Caco-2 (cell line): Measurements from ENCODE around the gene ZNF804B. TPM values are rescaled to one million over a fixed set of nuclear protein-coding genes. Genes with fewer than 3 reads are reported as not detected.
A peak's percentile ranks its signal among the peaks of the same experiment; 100 is the strongest.

Experiments used
- BruUV-seq: library from RNA; stranded (reverse); fragments of 400-500 nt; replicated peaks from 2 replicates; lab custom pipeline; 2021; lab: Mats Ljungman, UMichigan
- CTCF ChIA-PET: fragments of 300-600 bp; sonication (Branson Sonifier 250); formaldehyde crosslinking; loops from one replicate; lab custom pipeline; 2022; ENCODE audit warnings: antibody characterized with exemption; lab: Charles Lee
- POLR2A ChIA-PET: fragments of 300-600 bp; sonication (Branson Sonifier 250); formaldehyde crosslinking; loops from one replicate; lab custom pipeline; 2022; ENCODE audit warnings: antibody characterized with exemption; lab: Charles Lee
- DNase-seq, 2 experiments: peaks; one replicate each; pipeline versions ENCODE4 v3.0.0 to v3.0.0-alpha.2; 2020 to 2022
- H3K27me3 ChIP-seq: replicated peaks from 2 replicates; pipeline ENCODE4 v1.6.0; 2011; ENCODE audit warnings: low read length; ENCODE audit not compliant: control insufficient read depth, insufficient read depth
- H3K36me3 ChIP-seq: 2 replicates; pipeline ENCODE4 v1.5.1; 2011; ENCODE audit warnings: low read length; ENCODE audit not compliant: control insufficient read depth, insufficient read depth
- H3K4me1 ChIP-seq: fragments of 250-450 bp; sonication (Bioruptor Pico); 2 replicates; pipeline ENCODE4 v1.5.1; 2020; ENCODE audit warnings: mild to moderate bottlenecking
- H3K4me3 ChIP-seq: 2 replicates; pipeline ENCODE4 v1.5.1; 2011; ENCODE audit warnings: low read depth, mild to moderate bottlenecking, control low read depth, low read length
- H3K9me3 ChIP-seq: fragments of 250-450 bp; sonication (Bioruptor Pico); 2 replicates; pipeline ENCODE4 v1.5.1; 2020; ENCODE audit warnings: mild to moderate bottlenecking, moderate library complexity
- H3K27ac Mint-ChIP-seq: one replicate; pipeline ENCODE4 v1.8.0; 2022; ENCODE audit warnings: mixed read lengths; ENCODE audit not compliant: unreplicated experiment
- H3K27me3 Mint-ChIP-seq: one replicate; pipeline ENCODE4 v1.8.0; 2022; ENCODE audit warnings: mixed read lengths; ENCODE audit not compliant: insufficient read depth, unreplicated experiment
- H3K36me3 Mint-ChIP-seq: one replicate; pipeline ENCODE4 v1.8.0; 2022; ENCODE audit warnings: mild to moderate bottlenecking, mixed read lengths; ENCODE audit not compliant: insufficient read depth, unreplicated experiment
- H3K4me1 Mint-ChIP-seq: one replicate; pipeline ENCODE4 v1.8.0; 2022; ENCODE audit warnings: low read depth, mixed read lengths; ENCODE audit not compliant: unreplicated experiment
- H3K4me3 Mint-ChIP-seq: one replicate; pipeline ENCODE4 v1.8.0; 2022; ENCODE audit warnings: mild to moderate bottlenecking, moderate library complexity, mixed read lengths; ENCODE audit not compliant: unreplicated experiment
- H3K9me3 Mint-ChIP-seq: one replicate; pipeline ENCODE4 v1.8.0; 2022; ENCODE audit warnings: mixed read lengths; ENCODE audit not compliant: unreplicated experiment
- CTCF ChIP-seq, 2 experiments: fragments of 200-600 bp in 1 of 2; IDR thresholded peaks; 1 replicate in 1 of 2; 2 replicates in 1 of 2; pipeline versions ENCODE4 v1.5.1 to v1.8.0; 2011 to 2022; ENCODE audit warnings: antibody characterized with exemption in 1 of 2, control low read depth in 1 of 2, inconsistent platforms in 1 of 2, low read depth in 1 of 2, low read length in 1 of 2, mild to moderate bottlenecking in 1 of 2, moderate library complexity in 1 of 2; ENCODE audit not compliant: insufficient read depth in 1 of 2, severe bottlenecking in 1 of 2, unreplicated experiment in 1 of 2
- intact Hi-C: fragments of 100-400 bp; cut with micrococcal nuclease; formaldehyde crosslinking; loops from one replicate; pipeline ENCODE4 v1.10.0; 2022; ENCODE audit not compliant: unreplicated experiment
- total RNA-seq: library from RNA; stranded (reverse); gene quantifications from 2 replicates; pipeline ENCODE4 v1.2.3, GENCODE V29; 2022

The ZNF804B gene
- total RNA-seq, 1 experiment from 2014 or later, result not detected

DNA sequence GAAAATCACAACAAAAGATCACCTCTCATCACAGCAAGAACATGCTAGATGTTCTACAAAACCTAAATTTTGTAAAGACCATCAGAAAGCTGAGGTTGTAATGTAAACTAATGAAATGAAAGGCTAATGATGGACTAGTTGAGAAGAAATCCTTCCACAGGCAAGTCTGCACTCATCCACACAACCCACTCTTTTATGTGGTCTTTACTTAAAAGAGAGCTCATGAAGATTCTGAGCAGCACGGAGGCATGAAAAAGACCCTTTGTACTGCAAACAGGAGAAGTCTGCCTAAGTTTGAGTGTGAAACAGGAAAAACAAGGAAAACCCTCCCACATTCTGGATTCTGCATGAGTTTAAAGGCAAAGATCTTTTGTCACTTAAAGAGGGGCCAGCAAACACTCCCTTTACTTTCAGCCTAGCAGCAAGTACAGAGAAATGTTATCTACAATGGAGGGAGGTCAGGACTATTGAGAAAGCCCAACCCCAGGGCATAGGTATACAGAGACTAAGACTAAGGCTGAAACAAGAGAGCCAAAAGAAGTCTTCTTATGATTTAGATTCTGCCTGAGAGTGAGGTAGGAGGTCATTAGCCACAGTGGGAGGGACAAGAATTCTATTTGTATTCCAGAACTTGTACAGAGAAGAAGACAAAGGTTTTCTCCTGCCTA is 557.2 kb downstream of the ZNF804B start:
- no TSS peak for BruUV-seq
- ChIA-PET CTCF (no interaction called here), POLR2A (no interaction called here)
- no peak overlapping the region for H3K27ac Mint-ChIP-seq
- no peaks in the 10 kb centered on the region for H3K36me3 ChIP-seq
- intact Hi-C loops, result no loop called here
- H3K27me3 Mint-ChIP-seq, result no peaks in the 10 kb centered on the region
- DNase-seq, result no peak
- H3K36me3 Mint-ChIP-seq, result no peaks in the 10 kb centered on the region
- no peak overlapping the region for H3K4me3 ChIP-seq
- no peaks in the 10 kb centered on the region for H3K27me3 ChIP-seq
- H3K9me3 Mint-ChIP-seq, result no peaks in the 10 kb centered on the region
- no peaks in the 10 kb centered on the region for H3K4me1 Mint-ChIP-seq
- H3K4me3 Mint-ChIP-seq, result no peak overlapping the region
- no peaks in the 10 kb centered on the region for H3K4me1 ChIP-seq
- H3K9me3 ChIP-seq, result no peaks in the 10 kb centered on the region
- no peak for TF ChIP-seq CTCF (IDR thresholded peaks at IDR 0.05; ENCODE audit: insufficient read depth in 1 of 2, low read depth in 1 of 2, low read length in 1 of 2, severe bottlenecking in 1 of 2, unreplicated experiment in 1 of 2)

DNA sequence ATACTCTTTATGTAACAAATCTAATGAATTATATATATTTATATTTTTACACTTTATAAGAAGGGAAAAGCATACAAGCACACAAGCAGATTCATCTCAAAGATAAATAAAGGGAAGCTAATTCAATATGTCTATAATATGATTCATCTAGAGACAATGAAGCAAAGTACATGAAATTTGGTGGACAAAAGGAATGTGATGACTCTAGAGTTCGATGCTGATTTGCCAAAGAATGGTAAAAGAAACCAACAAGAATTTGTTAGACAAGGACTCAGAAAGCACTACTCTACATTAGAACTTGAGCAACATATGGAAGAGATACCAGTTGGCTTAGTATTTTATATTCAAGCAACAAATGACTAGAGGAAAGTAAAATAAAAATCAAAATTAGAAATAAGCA is 572.5 kb downstream of the ZNF804B start:
- H3K27me3 ChIP-seq, result no peaks in the 10 kb centered on the region
- no peaks in the 10 kb centered on the region for H3K4me1 ChIP-seq
- peaks cover 7% of the 10 kb centered on the region for H3K27me3 Mint-ChIP-seq
- H3K9me3 Mint-ChIP-seq, result no peaks in the 10 kb centered on the region
- no peak overlapping the region for H3K4me3 ChIP-seq
- no peak for DNase-seq
- no peak for TF ChIP-seq CTCF (IDR thresholded peaks at IDR 0.05; ENCODE audit: insufficient read depth in 1 of 2, low read depth in 1 of 2, low read length in 1 of 2, severe bottlenecking in 1 of 2, unreplicated experiment in 1 of 2)
- POLR2A ChIA-PET, result no interaction called here
- no peak overlapping the region for H3K27ac Mint-ChIP-seq
- CTCF ChIA-PET, result no interaction called here
- intact Hi-C loops, result no loop called here
- no peaks in the 10 kb centered on the region for H3K36me3 Mint-ChIP-seq
- no peak overlapping the region for H3K4me3 Mint-ChIP-seq
- H3K9me3 ChIP-seq, result no peaks in the 10 kb centered on the region
- no peaks in the 10 kb centered on the region for H3K36me3 ChIP-seq
- no TSS peak for BruUV-seq
- H3K4me1 Mint-ChIP-seq, result no peaks in the 10 kb centered on the region

DNA sequence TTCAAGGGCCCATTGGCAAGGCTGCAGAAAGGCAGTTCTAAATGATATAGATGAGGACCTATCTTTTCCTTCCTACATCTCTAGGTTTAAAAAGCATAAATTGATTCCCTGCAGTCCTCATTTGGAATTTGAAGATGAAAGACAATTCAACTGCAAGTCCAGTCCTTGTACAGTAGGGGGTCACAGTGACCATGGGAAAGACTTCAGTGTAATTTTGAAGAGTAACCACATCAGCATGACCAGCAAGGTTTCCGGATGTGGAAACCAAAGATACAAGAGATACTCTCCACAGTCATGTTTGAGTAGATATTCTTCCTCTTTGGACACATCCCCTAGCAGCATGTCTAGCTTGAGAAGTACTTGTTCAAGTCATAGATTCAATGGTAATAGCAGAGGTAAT is 575.3 kb downstream of the ZNF804B start:
- ChIA-PET CTCF (no interaction called here), POLR2A (no interaction called here)
- Histone ChIP-seq H3K4me3 (no peak overlapping the region), H3K36me3 (no peaks in the 10 kb centered on the region), H3K27me3 (no peaks in the 10 kb centered on the region), H3K9me3 (no peaks in the 10 kb centered on the region), H3K4me1 (no peaks in the 10 kb centered on the region)
- BruUV-seq, result no TSS peak
- peak; percentile 27 to 48 for TF ChIP-seq CTCF (IDR thresholded peaks at IDR 0.05; ENCODE audit: insufficient read depth in 1 of 2, low read depth in 1 of 2, low read length in 1 of 2, severe bottlenecking in 1 of 2, unreplicated experiment in 1 of 2)
- intact Hi-C loops, result loop anchor here (1.0 kb wide), 1 partner anchor 289 kb away; no protein-coding TSS in a partner anchor
- Mint-ChIP-seq H3K27me3 (peaks cover 10% of the 10 kb centered on the region), H3K36me3 (no peaks in the 10 kb centered on the region), H3K4me3 (no peak overlapping the region), H3K9me3 (no peaks in the 10 kb centered on the region), H3K4me1 (no peaks in the 10 kb centered on the region), H3K27ac (no peak overlapping the region)
- peak in 1 of 2 experiments; percentile 15 for DNase-seq
